Caco-2 (cell line): Measurements from ENCODE around the gene ING3. TPM values are rescaled to one million over a fixed set of nuclear protein-coding genes. Genes with fewer than 3 reads are reported as not detected.

Experiments
- BruUV-seq: library from RNA; stranded (reverse); fragments of 400-500 nt; replicated peaks from 2 replicates; lab custom pipeline; 2021; lab: Mats Ljungman, UMichigan
- CTCF ChIA-PET: fragments of 300-600 bp; sonication (Branson Sonifier 250); formaldehyde crosslinking; loops from one replicate; lab custom pipeline; 2022; ENCODE audit warnings: antibody characterized with exemption; lab: Charles Lee
- POLR2A ChIA-PET: fragments of 300-600 bp; sonication (Branson Sonifier 250); formaldehyde crosslinking; loops from one replicate; lab custom pipeline; 2022; ENCODE audit warnings: antibody characterized with exemption; lab: Charles Lee
- DNase-seq, 2 experiments: peaks; one replicate each; pipeline versions ENCODE4 v3.0.0 to v3.0.0-alpha.2; 2020 to 2022
- H3K27me3 ChIP-seq: replicated peaks from 2 replicates; pipeline ENCODE4 v1.6.0; 2011; ENCODE audit warnings: low read length; ENCODE audit not compliant: control insufficient read depth, insufficient read depth
- H3K36me3 ChIP-seq: 2 replicates; pipeline ENCODE4 v1.5.1; 2011; ENCODE audit warnings: low read length; ENCODE audit not compliant: control insufficient read depth, insufficient read depth
- H3K4me1 ChIP-seq: fragments of 250-450 bp; sonication (Bioruptor Pico); 2 replicates; pipeline ENCODE4 v1.5.1; 2020; ENCODE audit warnings: mild to moderate bottlenecking
- H3K4me3 ChIP-seq: 2 replicates; pipeline ENCODE4 v1.5.1; 2011; ENCODE audit warnings: low read depth, mild to moderate bottlenecking, control low read depth, low read length
- H3K9me3 ChIP-seq: fragments of 250-450 bp; sonication (Bioruptor Pico); 2 replicates; pipeline ENCODE4 v1.5.1; 2020; ENCODE audit warnings: mild to moderate bottlenecking, moderate library complexity
- H3K27ac Mint-ChIP-seq: one replicate; pipeline ENCODE4 v1.8.0; 2022; ENCODE audit warnings: mixed read lengths; ENCODE audit not compliant: unreplicated experiment
- H3K27me3 Mint-ChIP-seq: one replicate; pipeline ENCODE4 v1.8.0; 2022; ENCODE audit warnings: mixed read lengths; ENCODE audit not compliant: insufficient read depth, unreplicated experiment
- H3K36me3 Mint-ChIP-seq: one replicate; pipeline ENCODE4 v1.8.0; 2022; ENCODE audit warnings: mild to moderate bottlenecking, mixed read lengths; ENCODE audit not compliant: insufficient read depth, unreplicated experiment
- H3K4me1 Mint-ChIP-seq: one replicate; pipeline ENCODE4 v1.8.0; 2022; ENCODE audit warnings: low read depth, mixed read lengths; ENCODE audit not compliant: unreplicated experiment
- H3K4me3 Mint-ChIP-seq: one replicate; pipeline ENCODE4 v1.8.0; 2022; ENCODE audit warnings: mild to moderate bottlenecking, moderate library complexity, mixed read lengths; ENCODE audit not compliant: unreplicated experiment
- H3K9me3 Mint-ChIP-seq: one replicate; pipeline ENCODE4 v1.8.0; 2022; ENCODE audit warnings: mixed read lengths; ENCODE audit not compliant: unreplicated experiment
- intact Hi-C: fragments of 100-400 bp; cut with micrococcal nuclease; formaldehyde crosslinking; loops from one replicate; pipeline ENCODE4 v1.10.0; 2022; ENCODE audit not compliant: unreplicated experiment
- total RNA-seq: library from RNA; stranded (reverse); gene quantifications from 2 replicates; pipeline ENCODE4 v1.2.3, GENCODE V29; 2022
- TF ChIP-seq, protein P1 (sequence below), 2 experiments: fragments of 200-600 bp in 1 of 2; IDR thresholded peaks; 1 replicate in 1 of 2; 2 replicates in 1 of 2; pipeline versions ENCODE4 v1.5.1 to v1.8.0; 2011 to 2022; ENCODE audit warnings: antibody characterized with exemption in 1 of 2, control low read depth in 1 of 2, inconsistent platforms in 1 of 2, low read depth in 1 of 2, low read length in 1 of 2, mild to moderate bottlenecking in 1 of 2, moderate library complexity in 1 of 2; ENCODE audit not compliant: insufficient read depth in 1 of 2, severe bottlenecking in 1 of 2, unreplicated experiment in 1 of 2

Gene ING3
- total RNA-seq, 1 experiment from 2014 or later = 14.6 TPM

DNA sequence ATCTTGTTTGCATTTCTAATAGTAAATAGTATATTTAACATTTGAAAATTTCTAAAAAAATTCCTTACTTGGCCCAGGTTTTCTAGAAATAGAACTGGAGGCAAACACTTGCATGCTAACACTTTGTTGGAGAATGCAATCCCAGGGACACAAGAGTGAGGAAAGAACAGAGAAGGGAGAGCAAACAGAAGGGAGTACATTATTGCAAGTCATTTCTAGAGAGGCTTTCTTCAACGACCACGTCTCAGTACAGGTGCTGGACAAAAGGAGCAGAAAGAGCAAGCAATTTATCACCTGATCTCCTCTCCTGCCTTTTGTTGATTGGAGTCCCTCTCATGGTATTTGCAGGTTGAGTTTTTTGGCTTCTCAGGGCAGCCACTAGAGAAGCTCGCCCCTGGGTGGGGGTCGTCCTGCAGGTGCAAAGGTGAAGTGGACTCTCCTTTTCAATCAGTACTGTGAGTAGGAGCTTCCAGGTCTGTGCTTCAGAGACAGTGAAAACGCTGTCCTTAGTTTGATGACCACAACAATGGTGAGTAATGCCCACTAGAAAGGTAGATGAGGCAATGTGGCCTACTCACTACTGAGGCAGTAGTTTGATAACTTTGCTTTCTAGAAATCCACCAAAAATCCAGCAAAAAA, 43.1 kb downstream of the ING3 start:
- H3K4me3 ChIP-seq = no peak overlapping the region
- POLR2A ChIA-PET = no interaction called here
- H3K4me1 Mint-ChIP-seq = peaks cover 4% of the 10 kb centered on the region
- TF ChIP-seq, protein P1, sequence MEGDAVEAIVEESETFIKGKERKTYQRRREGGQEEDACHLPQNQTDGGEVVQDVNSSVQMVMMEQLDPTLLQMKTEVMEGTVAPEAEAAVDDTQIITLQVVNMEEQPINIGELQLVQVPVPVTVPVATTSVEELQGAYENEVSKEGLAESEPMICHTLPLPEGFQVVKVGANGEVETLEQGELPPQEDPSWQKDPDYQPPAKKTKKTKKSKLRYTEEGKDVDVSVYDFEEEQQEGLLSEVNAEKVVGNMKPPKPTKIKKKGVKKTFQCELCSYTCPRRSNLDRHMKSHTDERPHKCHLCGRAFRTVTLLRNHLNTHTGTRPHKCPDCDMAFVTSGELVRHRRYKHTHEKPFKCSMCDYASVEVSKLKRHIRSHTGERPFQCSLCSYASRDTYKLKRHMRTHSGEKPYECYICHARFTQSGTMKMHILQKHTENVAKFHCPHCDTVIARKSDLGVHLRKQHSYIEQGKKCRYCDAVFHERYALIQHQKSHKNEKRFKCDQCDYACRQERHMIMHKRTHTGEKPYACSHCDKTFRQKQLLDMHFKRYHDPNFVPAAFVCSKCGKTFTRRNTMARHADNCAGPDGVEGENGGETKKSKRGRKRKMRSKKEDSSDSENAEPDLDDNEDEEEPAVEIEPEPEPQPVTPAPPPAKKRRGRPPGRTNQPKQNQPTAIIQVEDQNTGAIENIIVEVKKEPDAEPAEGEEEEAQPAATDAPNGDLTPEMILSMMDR (IDR thresholded peaks at IDR 0.05; ENCODE audit: insufficient read depth in 1 of 2, low read depth in 1 of 2, low read length in 1 of 2, severe bottlenecking in 1 of 2, unreplicated experiment in 1 of 2) = no peak
- no peaks in the 10 kb centered on the region for H3K9me3 Mint-ChIP-seq
- DNase-seq = no peak
- H3K27me3 ChIP-seq = 0 out of 2 replicates have a peak, but pooled peaks cover 2% of the 10 kb centered on the region
- H3K27me3 Mint-ChIP-seq = peaks cover 6% of the 10 kb centered on the region
- H3K4me3 Mint-ChIP-seq = no peak overlapping the region
- no peak overlapping the region for H3K27ac Mint-ChIP-seq
- BruUV-seq = no TSS peak
- no peaks in the 10 kb centered on the region for H3K9me3 ChIP-seq
- CTCF ChIA-PET = no interaction called here
- no peaks in the 10 kb centered on the region; the same call in 1 of the 2 replicates for H3K4me1 ChIP-seq
- no peaks in the 10 kb centered on the region for H3K36me3 Mint-ChIP-seq
- no peaks in the 10 kb centered on the region for H3K36me3 ChIP-seq
- intact Hi-C loops = no loop called here

DNA sequence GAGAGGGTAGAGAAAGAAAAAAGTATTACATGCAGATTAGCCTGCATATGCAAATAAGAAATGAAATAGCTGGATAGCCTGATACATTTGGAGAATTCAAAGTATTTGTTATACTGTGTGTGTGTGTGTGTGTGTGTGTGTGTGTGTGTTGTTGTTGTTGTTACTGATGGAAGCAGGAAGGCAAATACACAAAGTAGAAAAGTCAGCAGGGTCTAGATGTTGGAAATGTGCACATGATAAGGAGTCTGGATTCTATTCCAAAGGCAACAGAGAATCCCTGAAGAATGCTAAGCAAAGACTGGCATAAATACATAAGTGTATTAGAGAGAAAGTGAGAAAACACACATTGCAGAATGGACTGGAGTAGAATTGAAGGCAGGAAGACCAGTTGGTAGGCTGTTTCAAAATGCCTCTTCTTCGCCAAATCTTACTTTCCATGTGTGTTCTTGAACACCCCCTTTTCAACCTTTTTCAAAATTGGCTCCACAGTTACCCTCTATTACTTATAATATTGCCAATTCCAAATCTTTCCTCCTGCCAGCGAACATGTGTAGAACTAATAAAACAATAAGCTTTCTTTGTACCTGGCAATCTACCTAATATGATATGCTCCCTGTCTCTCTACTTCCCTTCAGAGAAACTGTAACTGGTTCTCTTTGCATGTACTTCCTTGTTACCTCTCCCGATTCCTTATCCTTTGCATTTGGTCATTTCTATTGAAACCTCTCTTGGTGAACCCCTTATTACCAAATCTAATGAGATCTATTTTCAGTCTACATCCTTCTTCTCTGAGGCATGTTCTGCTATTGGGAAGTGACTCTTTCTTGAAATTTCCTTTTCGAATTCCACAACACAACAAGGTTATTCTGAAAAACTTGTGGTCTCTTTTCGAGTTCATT, 44.2 kb downstream of the ING3 start:
- H3K36me3 ChIP-seq = no peaks in the 10 kb centered on the region
- no peak for DNase-seq
- no TSS peak for BruUV-seq
- POLR2A ChIA-PET = no interaction called here
- no peak overlapping the region for H3K27ac Mint-ChIP-seq
- no peaks in the 10 kb centered on the region for H3K27me3 Mint-ChIP-seq
- no peaks in the 10 kb centered on the region for H3K4me1 Mint-ChIP-seq
- no peaks in the 10 kb centered on the region for H3K36me3 Mint-ChIP-seq
- H3K4me3 ChIP-seq = no peak overlapping the region
- no peaks in the 10 kb centered on the region for H3K9me3 ChIP-seq
- no peak overlapping the region for H3K4me3 Mint-ChIP-seq
- TF ChIP-seq, protein P1 (IDR thresholded peaks at IDR 0.05; ENCODE audit: insufficient read depth in 1 of 2, low read depth in 1 of 2, low read length in 1 of 2, severe bottlenecking in 1 of 2, unreplicated experiment in 1 of 2) = no peak
- intact Hi-C loops = no loop called here
- CTCF ChIA-PET = no interaction called here
- H3K9me3 Mint-ChIP-seq = no peaks in the 10 kb centered on the region
- H3K27me3 ChIP-seq = 0 out of 2 replicates have a peak, but pooled peaks cover under 1% of the 10 kb centered on the region
- H3K4me1 ChIP-seq = no peaks in the 10 kb centered on the region

DNA sequence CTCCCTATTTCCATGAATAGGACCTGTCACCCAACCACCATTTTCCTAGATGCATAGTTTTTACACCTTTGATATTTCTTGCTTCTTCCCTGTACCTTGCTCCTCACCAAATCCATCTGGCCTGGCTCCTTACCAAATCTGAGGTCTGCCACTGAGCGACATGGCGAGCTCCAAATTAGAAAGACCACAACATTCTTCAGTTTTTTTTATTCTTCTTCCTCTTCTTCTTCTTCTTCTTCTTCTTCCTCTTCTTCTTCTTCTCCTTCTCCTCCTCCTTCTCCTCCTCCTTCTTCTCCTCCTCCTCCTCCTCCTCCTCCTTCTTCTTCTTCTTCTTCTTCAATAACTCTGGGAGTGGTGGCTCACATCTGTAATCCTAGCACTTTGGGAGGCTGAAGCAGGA, 45.1 kb downstream of the ING3 start:
- Histone ChIP-seq H3K9me3 (no peaks in the 10 kb centered on the region), H3K4me1 (no peaks in the 10 kb centered on the region), H3K36me3 (no peaks in the 10 kb centered on the region), H3K27me3 (no peaks in the 10 kb centered on the region), H3K4me3 (no peak overlapping the region)
- BruUV-seq = no TSS peak
- Mint-ChIP-seq H3K4me3 (no peak overlapping the region), H3K36me3 (no peaks in the 10 kb centered on the region), H3K9me3 (no peaks in the 10 kb centered on the region), H3K27ac (no peak overlapping the region), H3K4me1 (no peaks in the 10 kb centered on the region), H3K27me3 (no peaks in the 10 kb centered on the region)
- no peak for DNase-seq
- ChIA-PET CTCF (no interaction called here), POLR2A (no interaction called here)
- intact Hi-C loops = no loop called here
- TF ChIP-seq, protein P1 (IDR thresholded peaks at IDR 0.05; ENCODE audit: insufficient read depth in 1 of 2, low read depth in 1 of 2, low read length in 1 of 2, severe bottlenecking in 1 of 2, unreplicated experiment in 1 of 2) = no peak
